ENCODE data around the gene IRX4.
"Not testable (repeated sequence)": the region's sequence is repeated elsewhere in the genome, so short reads cannot be mapped to it uniquely, and the experiment has no call there.

IRX4 gene

GRCh38 chr5:1851290-1851934 is 31.3 kb downstream of the IRX4 start:
- Mint-ChIP-seq H3K27me3 (peaks cover 63% of the 10 kb centered on the region), H3K4me3 (no peak overlapping the region), H3K36me3 (ENCODE audit: insufficient read depth) (no peaks in the 10 kb centered on the region), H3K27ac (ENCODE audit: low read depth) (no peak overlapping the region), H3K4me1 (no peaks in the 10 kb centered on the region), H3K9me3 (no peaks in the 10 kb centered on the region)
- DNase-seq (ENCODE audit: low spot score in 2 of 2) (no peak), ATAC-seq (replicated peaks; ENCODE audit: extremely low read depth, poor library complexity, severe bottlenecking) (no peak)

GRCh38 chr5:1850324-1851154 is 32.2 kb downstream of the IRX4 start:
- no peak overlapping the region for H3K27ac Mint-ChIP-seq (ENCODE audit: low read depth)
- ATAC-seq (replicated peaks; ENCODE audit: extremely low read depth, poor library complexity, severe bottlenecking) (no peak), DNase-seq (ENCODE audit: low spot score in 2 of 2) (no peak)
- no peaks in the 10 kb centered on the region for H3K4me1 Mint-ChIP-seq
- peaks cover 54% of the 10 kb centered on the region for H3K27me3 Mint-ChIP-seq
- no peak overlapping the region for H3K4me3 Mint-ChIP-seq
- no peaks in the 10 kb centered on the region for H3K9me3 Mint-ChIP-seq
- no peaks in the 10 kb centered on the region for H3K36me3 Mint-ChIP-seq (ENCODE audit: insufficient read depth)

- Mint-ChIP-seq H3K4me3 (no peak overlapping the region), H3K36me3 (ENCODE audit: insufficient read depth) (no peaks in the 10 kb centered on the region), H3K4me1 (no peaks in the 10 kb centered on the region), H3K27me3 (peaks cover 25% of the 10 kb centered on the region), H3K9me3 (no peaks in the 10 kb centered on the region), H3K27ac (ENCODE audit: low read depth) (no peak overlapping the region)
- DNase-seq (ENCODE audit: low spot score in 2 of 2) (no peak), ATAC-seq (replicated peaks; ENCODE audit: extremely low read depth, poor library complexity, severe bottlenecking) (no peak)
Measured at GRCh38 chr5:1847611-1848010, 35.1 kb downstream of the IRX4 start.

- H3K27ac Mint-ChIP-seq (ENCODE audit: low read depth) = no peak overlapping the region
- no peak overlapping the region for H3K4me3 Mint-ChIP-seq
- ATAC-seq (replicated peaks; ENCODE audit: extremely low read depth, poor library complexity, severe bottlenecking) (no peak), DNase-seq (ENCODE audit: low spot score in 2 of 2) (no peak)
- no peaks in the 10 kb centered on the region for H3K36me3 Mint-ChIP-seq (ENCODE audit: insufficient read depth)
- H3K4me1 Mint-ChIP-seq = no peaks in the 10 kb centered on the region
- no peaks in the 10 kb centered on the region for H3K9me3 Mint-ChIP-seq
- peaks cover 23% of the 10 kb centered on the region for H3K27me3 Mint-ChIP-seq
Measured at GRCh38 chr5:1847056-1847455, 35.7 kb downstream of the IRX4 start.

GRCh38 chr5:1846583-1846982 is 36.1 kb downstream of the IRX4 start:
- peaks cover 18% of the 10 kb centered on the region for H3K27me3 Mint-ChIP-seq
- H3K36me3 Mint-ChIP-seq (ENCODE audit: insufficient read depth) = no peaks in the 10 kb centered on the region
- no peaks in the 10 kb centered on the region for H3K4me1 Mint-ChIP-seq
- no peak for DNase-seq (ENCODE audit: low spot score in 2 of 2)
- no peak for ATAC-seq (replicated peaks; ENCODE audit: extremely low read depth, poor library complexity, severe bottlenecking)
- no peak overlapping the region for H3K4me3 Mint-ChIP-seq
- H3K27ac Mint-ChIP-seq (ENCODE audit: low read depth) = no peak overlapping the region
- H3K9me3 Mint-ChIP-seq = no peaks in the 10 kb centered on the region

GRCh38 chr5:1845696-1846095 is 37.0 kb downstream of the IRX4 start:
- Mint-ChIP-seq H3K9me3 (no peaks in the 10 kb centered on the region), H3K4me1 (no peaks in the 10 kb centered on the region), H3K27me3 (peaks cover 10% of the 10 kb centered on the region), H3K36me3 (ENCODE audit: insufficient read depth) (no peaks in the 10 kb centered on the region), H3K4me3 (no peak overlapping the region), H3K27ac (ENCODE audit: low read depth) (no peak overlapping the region)
- no peak for ATAC-seq (replicated peaks; ENCODE audit: extremely low read depth, poor library complexity, severe bottlenecking)
- no peak for DNase-seq (ENCODE audit: low spot score in 2 of 2)

GRCh38 chr5:1844708-1845436 is 37.9 kb downstream of the IRX4 start:
- no peaks in the 10 kb centered on the region for H3K9me3 Mint-ChIP-seq
- H3K4me1 Mint-ChIP-seq = no peaks in the 10 kb centered on the region
- no peaks in the 10 kb centered on the region for H3K36me3 Mint-ChIP-seq (ENCODE audit: insufficient read depth)
- H3K27me3 Mint-ChIP-seq = peaks cover 15% of the 10 kb centered on the region
- DNase-seq (ENCODE audit: low spot score in 2 of 2) (no peak), ATAC-seq (replicated peaks; ENCODE audit: extremely low read depth, poor library complexity, severe bottlenecking) (no peak)
- H3K27ac Mint-ChIP-seq (ENCODE audit: low read depth) = no peak overlapping the region
- H3K4me3 Mint-ChIP-seq = no peak overlapping the region

- H3K4me1 Mint-ChIP-seq; DNase-seq (ENCODE audit: low spot score in 2 of 2); ATAC-seq (replicated peaks; ENCODE audit: extremely low read depth, poor library complexity, severe bottlenecking); H3K9me3 Mint-ChIP-seq; H3K36me3 Mint-ChIP-seq (ENCODE audit: insufficient read depth); H3K4me3 Mint-ChIP-seq; H3K27ac Mint-ChIP-seq (ENCODE audit: low read depth): not testable (repeated sequence)
- H3K27me3 Mint-ChIP-seq = peaks cover 26% of the 10 kb centered on the region
Measured at GRCh38 chr5:1843761-1844160, 39.0 kb downstream of the IRX4 start.

- Mint-ChIP-seq H3K4me3 (no peak overlapping the region), H3K27ac (ENCODE audit: low read depth) (no peak overlapping the region), H3K27me3 (peaks cover 19% of the 10 kb centered on the region), H3K36me3 (ENCODE audit: insufficient read depth) (no peaks in the 10 kb centered on the region), H3K9me3 (no peaks in the 10 kb centered on the region), H3K4me1 (no peaks in the 10 kb centered on the region)
- ATAC-seq (replicated peaks; ENCODE audit: extremely low read depth, poor library complexity, severe bottlenecking) (no peak), DNase-seq (ENCODE audit: low spot score in 2 of 2) (no peak)
Measured at GRCh38 chr5:1842004-1842819, 40.5 kb downstream of the IRX4 start.

- no peak overlapping the region for H3K4me3 Mint-ChIP-seq
- peaks cover 21% of the 10 kb centered on the region for H3K27me3 Mint-ChIP-seq
- H3K27ac Mint-ChIP-seq (ENCODE audit: low read depth) = no peak overlapping the region
- H3K4me1 Mint-ChIP-seq = no peaks in the 10 kb centered on the region
- no peaks in the 10 kb centered on the region for H3K9me3 Mint-ChIP-seq
- H3K36me3 Mint-ChIP-seq (ENCODE audit: insufficient read depth) = no peaks in the 10 kb centered on the region
- ATAC-seq (replicated peaks; ENCODE audit: extremely low read depth, poor library complexity, severe bottlenecking) = no peak
- DNase-seq (ENCODE audit: low spot score in 2 of 2) = no peak
Measured at GRCh38 chr5:1840741-1841521, 41.8 kb downstream of the IRX4 start.

- Mint-ChIP-seq H3K9me3 (no peaks in the 10 kb centered on the region), H3K27me3 (peaks cover 30% of the 10 kb centered on the region), H3K4me3 (no peak overlapping the region), H3K27ac (ENCODE audit: low read depth) (no peak overlapping the region), H3K4me1 (no peaks in the 10 kb centered on the region), H3K36me3 (ENCODE audit: insufficient read depth) (no peaks in the 10 kb centered on the region)
- ATAC-seq (replicated peaks; ENCODE audit: extremely low read depth, poor library complexity, severe bottlenecking) (no peak), DNase-seq (ENCODE audit: low spot score in 2 of 2) (no peak)
Measured at GRCh38 chr5:1840071-1840547, 42.6 kb downstream of the IRX4 start.

All from central memory CD8-positive, alpha-beta T cell (primary cell).